Measurements from ENCODE around the gene EIF4E2.

DNA sequence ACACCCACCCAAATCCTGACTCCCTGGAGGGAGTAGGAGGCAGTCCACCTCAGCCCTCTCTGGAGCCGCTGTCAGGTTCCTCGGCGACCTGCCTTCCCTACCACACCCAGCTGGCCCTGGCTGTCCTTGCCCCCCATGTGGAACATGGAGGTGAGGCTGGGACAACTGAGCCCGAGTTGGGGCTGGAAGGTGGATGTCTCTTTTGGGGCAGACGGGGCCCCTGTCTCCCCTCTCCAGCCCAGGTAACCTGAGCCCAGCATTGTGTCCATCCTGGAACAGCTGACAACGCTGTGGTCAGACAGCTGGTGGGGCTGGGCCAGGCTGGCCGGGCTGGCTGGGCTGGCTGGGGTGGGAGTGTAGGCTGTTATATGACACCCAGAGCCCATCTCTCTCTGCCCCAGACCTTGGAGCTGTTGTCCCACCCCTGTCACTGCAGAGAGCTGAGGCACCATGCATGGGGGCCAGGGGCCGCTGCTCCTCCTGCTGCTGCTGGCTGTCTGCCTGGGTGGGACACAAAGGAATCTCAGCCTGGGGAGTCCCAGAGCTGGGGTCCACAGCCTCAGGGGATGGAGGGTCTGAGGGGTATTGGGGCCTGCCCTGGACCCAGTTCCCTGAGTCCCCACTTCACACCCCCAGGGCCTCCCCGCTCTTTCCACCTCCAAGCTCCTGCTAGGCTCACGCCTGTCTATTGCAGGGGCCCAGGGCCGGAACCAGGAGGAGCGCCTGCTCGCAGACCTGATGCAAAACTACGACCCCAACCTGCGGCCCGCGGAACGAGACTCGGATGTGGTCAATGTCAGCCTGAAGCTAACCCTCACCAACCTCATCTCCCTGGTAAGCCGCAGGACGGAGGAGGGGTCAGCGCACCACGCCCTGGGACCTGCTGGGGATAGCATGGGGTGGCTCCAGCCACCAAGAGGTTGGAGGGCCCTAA lies 10.9 kb upstream of the EIF4E2 start, which contains the start of gene CHRNG:
- TF ChIP-seq POLR2A (IDR thresholded peaks at IDR 0.05; ENCODE audit: low read length), result peak; percentile 2
- TF ChIP-seq GATA1 (IDR thresholded peaks at IDR 0.05; ENCODE audit: low read depth, low read length), result no peak

Data from erythroblast (primary cell).